GM21717 (cell line): Measurements from ENCODE around the gene TPM1.

Experiments used
- ATAC-seq: cut with Tn5 transposase; IDR thresholded peaks from one replicate; pipeline ENCODE4 v1.9.1; 2021; ENCODE audit warnings: mild to moderate bottlenecking, moderate library complexity; ENCODE audit not compliant: unreplicated experiment

TPM1 gene

DNA sequence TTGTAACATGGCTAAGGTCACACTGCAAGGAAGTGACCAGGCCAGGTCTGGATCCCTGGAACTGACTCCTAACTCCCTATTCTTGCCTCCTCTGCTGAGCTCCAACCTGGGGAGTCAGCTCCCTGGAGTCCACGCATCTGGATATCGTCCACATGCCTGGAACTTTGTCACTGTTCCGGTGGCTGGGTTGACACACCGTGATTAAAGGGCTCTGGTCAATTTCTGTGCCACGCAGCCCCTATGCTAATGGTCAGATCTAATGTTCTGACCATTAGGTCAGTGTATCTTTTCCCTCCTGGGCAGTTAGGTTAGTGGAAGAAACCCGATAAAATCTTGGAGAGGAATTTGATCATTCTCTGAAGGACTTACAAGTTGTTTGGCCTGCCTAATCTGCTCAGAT lies 1.6 kb upstream of the TPM1 start:
- ATAC-seq: no peak

GRCh38 chr15:63041402-63041973 lies 1.1 kb upstream of the TPM1 start:
- ATAC-seq: no peak

GRCh38 chr15:63042877-63043334 lies 359 bp downstream of the TPM1 start:
- no peak for ATAC-seq

DNA sequence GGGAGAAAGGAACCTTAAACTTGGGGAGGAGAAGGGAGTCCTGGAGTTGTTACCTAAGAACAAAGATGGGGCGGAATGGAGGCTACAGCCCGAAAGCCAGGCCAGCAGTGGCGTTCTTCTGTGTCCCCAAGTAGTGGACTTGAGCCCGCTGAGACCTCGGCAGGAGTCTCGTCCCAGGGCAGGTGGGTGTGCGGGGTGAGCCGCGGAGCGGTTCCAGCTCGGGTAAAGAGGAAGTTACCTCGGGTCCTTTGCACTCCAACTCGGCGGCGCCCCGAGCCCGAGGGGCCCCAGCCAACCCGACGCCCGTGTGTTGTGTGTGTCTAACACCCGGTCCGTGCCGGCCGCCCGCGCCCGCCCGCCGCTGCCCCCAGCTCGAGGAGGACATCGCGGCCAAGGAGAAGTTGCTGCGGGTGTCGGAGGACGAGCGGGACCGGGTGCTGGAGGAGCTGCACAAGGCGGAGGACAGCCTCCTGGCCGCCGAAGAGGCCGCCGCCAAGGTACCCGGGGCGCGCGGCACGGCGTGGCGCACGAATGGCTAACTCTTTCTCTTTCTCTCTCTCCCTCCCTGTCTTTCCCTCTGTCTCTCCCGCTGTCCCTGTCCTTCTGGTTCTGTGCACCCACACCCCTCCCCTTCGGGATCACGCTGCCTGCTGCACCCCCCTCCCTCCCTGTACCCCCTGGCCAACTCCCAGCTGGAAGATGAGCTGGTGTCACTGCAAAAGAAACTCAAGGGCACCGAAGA lies 959 bp downstream of the TPM1 start:
- no peak for ATAC-seq

- no peak for ATAC-seq
Measured at GRCh38 chr15:63044077-63044644, 1.6 kb downstream of the TPM1 start.

DNA sequence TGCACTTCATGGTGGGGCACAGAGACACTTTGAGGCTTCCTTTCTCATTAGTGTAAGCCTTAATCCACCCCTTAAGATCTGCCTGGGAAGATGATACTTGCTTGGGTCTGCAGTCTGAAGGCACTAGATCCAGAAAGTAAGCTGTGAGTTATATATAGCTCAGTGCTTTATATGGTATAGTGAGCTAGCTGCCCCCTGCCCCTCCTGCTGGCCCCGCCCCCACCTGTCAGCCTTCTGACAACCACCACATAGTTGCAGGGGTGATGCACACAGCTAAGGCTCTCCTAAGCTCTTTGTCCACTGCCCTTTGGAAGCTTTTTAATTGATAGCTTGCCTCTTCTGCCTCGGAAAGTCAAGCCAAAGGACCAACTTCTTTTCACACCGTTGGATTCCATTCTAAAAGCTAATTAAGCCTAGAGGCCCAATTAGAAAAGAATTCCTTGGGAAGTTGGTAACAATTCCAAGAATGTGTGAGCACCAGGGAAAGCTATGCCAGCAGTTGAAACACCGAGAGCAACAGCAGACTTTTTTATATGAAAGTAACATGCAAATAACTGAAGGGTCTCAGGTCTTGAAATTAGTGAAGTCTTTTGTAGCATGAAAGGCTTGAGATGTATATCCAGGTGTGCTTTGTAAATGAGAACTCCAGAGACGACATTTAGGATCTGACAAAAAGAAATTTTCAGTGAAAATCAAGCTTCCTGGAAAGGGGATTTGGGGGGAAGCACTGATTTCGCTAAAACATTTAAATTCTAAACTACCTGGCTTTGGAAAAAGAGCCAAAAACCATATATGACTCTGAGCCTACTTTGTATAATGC lies 2.3 kb downstream of the TPM1 start:
- no peak for ATAC-seq

GRCh38 chr15:63045465-63045840 lies 2.9 kb downstream of the TPM1 start:
- ATAC-seq: no peak

- ATAC-seq: no peak
Measured at GRCh38 chr15:63045879-63046278, 3.3 kb downstream of the TPM1 start.

- ATAC-seq: no peak
Measured at GRCh38 chr15:63046917-63047760, 4.6 kb downstream of the TPM1 start.

DNA sequence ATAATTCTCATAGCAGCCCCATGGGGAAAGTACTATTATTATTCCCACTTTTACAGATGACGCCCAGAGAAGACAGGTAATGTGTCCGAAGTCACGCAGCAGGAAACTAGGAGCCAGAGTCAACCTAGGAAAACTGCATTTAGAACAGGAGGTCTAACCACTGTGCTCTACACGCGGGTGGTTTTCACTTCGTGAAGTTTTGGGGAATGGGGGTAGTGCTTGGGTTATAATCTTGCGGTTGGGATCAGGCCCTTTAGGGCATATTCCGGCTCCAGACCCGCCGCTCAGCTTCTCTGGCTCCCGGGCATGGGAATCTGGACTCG lies 5.2 kb downstream of the TPM1 start:
- ATAC-seq: no peak

DNA sequence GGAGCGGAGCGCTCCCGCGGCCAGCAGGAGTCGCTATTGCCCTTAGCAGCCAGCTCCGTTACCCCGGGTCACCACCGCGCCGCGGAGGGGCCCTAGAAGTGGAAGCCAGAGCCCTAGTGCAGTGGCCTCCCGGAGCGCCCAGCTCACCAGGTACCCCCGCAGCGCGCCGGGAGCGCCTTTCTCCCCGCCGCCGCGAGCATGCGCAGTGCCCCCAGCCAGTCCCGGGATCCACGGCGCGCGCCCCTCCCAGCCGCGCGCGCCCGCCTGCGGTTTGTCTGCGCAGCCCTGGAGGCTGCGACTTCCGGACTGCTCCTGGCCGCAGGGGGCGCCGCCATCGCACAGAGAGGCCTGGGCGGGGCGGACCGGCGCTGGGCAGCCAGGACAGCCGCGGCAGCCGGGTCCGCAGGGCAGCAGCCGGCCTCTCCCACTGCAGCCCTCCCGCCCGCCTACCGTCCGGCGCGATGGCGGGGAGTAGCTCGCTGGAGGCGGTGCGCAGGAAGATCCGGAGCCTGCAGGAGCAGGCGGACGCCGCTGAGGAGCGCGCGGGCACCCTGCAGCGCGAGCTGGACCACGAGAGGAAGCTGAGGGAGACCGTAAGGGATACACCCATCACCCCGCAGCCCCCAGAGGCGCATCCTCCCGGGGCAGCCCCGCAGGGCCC lies 5.7 kb downstream of the TPM1 start:
- ATAC-seq: peak; percentile 73

GRCh38 chr15:63048776-63049665 lies 6.5 kb downstream of the TPM1 start:
- no peak for ATAC-seq

GRCh38 chr15:63049783-63050371 lies 7.3 kb downstream of the TPM1 start:
- ATAC-seq: no peak

DNA sequence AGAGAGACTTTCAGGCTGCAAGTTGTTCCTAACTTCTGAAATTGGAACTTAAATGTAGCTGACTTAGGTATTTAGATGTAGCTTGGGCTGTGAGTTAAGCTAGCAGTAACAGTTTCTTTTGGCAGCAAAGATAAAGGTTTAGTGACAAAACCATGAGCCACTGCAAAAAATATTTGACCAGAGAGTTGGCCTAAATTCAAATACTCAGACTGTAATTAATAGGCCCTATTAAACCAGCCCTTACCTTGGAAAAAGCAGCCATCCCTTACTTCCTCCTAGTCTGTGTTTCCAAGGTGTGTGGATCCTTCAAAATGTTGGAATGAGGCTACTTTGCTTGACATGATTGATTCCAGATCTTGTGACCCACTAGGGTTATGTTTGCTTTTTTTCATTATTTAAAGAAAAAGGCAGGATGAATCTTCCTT lies 8.2 kb downstream of the TPM1 start:
- no peak for ATAC-seq

- ATAC-seq: no peak
Measured at GRCh38 chr15:63051156-63052066, 8.9 kb downstream of the TPM1 start.

DNA sequence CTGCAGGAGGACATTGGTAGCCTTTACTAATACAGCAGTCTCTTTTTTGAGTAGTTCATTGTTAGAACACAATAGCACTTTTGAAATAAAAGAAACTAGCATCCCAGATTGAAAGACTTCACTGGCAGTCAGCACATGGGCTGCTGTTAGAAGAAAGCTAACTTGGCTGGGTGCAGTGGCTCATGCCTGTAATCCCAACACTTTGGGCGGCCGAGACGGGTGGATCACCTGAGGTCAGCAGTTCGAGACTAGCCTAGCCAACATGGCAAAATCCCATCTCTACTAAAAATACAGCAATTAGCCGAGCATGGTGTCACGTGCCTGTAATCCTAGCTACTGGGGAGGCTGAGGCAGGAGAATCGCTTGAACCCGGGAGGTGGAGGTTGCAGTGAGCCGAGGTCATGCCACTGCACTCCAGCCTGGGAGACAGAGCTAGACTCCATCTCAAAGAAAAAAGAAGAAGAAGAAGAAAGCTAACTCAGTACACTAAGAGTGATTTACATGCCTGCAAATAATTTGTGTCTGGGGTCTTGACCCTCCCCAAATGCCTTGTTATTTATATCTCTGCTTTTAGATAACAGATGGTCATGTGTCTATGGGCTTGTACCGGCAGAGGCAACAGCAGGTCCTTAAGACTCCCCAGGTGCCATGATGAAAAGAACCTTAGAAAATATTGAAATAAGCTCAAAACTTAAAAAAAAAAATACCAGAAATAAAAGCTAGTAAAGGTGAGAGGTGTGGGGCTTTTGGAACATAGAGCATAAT lies 9.7 kb downstream of the TPM1 start:
- no peak for ATAC-seq
